ENCODE results near the gene SCGB3A2.
"Not testable (repeated sequence)": the region's sequence is repeated elsewhere in the genome, so short reads cannot be mapped to it uniquely, and the experiment has no call there.

SCGB3A2 gene

DNA sequence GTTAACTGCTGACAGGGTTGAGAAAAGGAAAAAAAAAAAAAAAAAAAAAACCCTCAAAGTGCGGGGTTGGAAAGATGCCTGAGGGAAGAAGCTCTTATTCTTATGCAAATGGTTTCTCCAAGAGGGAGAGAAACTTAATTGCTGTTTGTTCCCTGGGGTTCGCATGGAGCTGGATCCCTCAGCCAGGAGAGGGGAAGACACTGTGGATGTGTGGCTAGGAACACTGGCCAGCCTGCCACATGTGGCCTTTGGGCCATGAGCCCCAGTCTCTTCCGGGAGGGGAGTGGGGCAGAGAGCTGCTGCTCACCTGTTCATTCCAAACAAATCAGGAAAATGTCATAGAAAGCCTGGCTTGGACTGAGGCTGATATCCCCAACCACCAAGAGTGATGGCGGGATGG lies 9.4 kb upstream of the SCGB3A2 start:
- no peak for DNase-seq

DNA sequence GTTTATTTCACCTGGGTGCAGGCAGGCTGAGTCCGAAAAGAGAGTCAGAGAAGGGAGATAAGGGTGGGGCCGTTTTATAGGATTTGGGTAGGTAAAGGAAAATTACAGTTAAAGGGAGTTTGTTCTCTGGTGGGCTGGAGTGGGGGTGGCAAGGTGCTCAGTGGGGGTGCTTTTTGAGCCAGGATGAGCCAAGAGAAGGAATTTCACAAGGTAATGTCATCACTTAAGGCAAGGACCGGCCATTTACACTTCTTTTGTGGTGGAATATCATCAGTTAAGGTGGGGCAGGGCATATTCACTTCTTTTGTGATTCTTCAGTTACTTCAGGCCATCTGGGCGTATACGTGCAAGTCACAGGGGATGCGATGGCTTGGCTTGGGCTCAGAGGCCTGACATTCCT lies 8.6 kb upstream of the SCGB3A2 start:
- DNase-seq, result not testable (repeated sequence)

DNA sequence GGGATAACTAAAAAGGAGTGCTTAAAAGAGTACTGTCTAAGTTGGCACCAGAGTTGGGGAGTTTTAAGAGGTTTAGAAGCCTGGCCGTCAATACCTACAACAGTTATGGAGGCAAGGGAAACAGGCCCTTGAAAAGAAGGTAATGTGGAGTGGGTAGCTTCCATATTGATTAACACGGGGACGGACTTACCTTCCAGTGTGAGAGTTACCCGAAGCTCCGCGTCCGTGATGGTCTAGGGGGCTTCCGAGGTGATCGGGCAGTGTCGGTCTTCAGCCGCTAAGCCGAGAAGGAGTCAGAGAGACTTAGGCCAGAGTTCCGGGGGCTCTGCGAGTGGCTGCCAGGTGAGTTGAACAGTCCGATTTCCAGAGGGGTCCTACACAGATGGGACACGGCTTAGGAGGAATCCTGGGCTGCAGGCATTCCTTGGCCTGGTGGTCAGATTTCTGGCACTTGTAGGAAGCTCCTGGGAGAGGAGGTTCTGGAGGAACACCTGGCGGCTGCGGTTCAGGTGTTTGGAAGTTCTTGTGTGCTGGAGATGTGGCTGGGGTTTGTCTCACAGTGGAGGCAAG lies 6.4 kb upstream of the SCGB3A2 start:
- not testable (repeated sequence) for DNase-seq

DNA sequence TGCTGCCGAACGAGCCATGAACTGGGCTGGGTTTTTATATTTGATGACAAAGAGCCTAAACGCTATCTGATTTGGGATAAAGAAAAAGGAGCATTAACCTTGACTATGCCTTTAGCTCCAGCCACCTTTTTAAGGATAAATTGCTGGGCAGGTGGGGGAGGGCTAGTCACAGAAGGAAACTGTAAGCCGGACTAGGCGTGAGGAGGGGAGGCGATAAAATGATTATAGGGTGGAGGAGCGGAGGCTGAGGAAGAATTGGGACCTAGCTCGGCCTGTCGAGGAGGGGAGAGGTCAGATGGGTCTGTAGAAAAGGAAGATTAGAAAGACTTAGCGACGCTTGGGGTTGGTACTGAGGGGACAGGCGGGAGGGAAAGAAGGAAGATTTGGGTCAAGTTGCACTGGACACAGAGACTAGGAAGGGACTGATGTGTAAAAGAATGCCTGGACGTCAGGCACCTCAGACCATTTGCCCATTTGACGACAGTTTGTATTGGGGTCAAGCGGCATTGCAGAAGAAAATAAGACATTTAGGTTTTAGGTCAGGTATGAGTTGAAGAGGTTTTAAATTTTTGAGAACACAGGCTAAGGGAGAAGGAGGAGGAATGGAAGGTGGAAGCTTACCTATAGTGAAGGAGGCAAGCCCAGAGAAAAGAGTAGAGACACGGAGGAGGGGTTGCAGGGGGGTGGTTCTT lies 5.6 kb upstream of the SCGB3A2 start:
- not testable (repeated sequence) for DNase-seq

DNA sequence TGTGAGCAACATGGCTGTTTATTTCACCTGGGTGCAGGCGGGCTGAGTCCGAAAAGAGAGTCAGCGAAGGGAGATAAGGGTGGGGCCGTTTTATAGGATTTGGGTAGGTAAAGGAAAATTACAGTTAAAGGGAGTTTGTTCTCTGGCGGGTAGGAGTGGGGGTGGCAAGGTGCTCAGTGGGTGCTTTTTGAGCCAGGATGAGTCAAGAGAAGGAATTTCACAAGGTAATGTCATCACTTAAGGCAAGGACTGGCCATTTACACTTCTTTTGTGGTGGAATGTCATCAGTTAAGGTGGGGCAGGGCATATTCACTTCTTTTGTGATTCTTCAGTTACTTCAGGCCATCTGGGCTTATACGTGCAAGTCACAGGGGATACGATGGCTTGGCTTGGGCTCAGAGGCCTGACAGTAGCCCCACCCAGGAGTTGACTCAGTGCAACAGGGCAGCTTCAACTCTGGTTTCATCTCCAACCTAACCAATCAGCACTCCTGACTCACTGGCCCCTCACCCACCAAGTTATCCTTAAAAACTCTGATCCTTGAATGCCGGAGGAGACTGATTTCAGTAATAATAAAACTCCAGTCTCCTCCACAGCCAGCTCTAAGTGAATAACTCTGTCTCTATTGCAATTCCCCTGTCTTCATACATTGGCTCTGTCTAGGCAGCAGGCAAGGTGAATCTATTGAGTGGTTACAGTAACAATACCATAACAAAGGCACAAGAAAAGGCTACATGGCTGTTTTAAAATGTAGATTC lies 4.2 kb upstream of the SCGB3A2 start:
- DNase-seq, result not testable (repeated sequence)

DNA sequence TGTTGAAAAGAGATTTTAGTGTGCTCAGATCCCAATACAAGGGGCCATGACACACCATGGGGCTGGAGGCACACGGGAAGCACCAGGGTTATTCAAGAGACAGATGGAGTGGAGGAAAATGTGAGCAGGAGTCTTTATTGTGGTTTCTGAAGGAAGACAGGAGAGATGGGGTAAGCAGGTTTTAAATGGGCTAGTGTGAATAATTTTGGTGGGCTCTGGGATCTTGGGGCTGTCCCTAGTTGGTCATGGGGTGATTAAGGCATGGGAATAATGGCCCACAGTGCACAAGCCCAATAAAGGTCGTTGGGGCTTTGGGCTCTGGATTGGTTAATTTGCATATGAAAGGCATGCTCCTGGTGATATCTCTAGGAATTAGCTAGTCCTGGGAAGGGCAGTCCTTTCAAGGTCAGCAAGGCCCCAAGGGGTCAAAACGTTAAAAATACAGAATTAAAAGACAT lies 3.6 kb upstream of the SCGB3A2 start:
- no peak for DNase-seq

DNA sequence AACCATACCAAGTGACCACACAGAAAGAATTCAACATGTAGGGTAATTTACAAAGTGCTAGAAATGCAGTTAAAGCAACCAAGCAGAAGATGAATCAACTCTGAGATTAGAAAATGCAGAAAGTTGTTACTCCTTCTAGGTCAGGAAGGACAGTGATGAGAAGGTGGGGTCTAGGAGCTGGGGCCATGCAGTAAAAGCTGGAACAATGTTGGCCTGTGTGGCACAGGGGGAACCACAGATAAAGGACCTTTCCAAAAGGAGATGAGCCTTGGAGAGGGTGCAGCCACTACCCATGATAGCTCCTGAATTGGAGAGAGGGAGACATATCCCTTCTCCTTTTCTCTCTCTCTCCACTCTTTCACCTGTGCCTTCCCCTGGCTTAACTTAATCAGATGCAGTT lies 2.4 kb upstream of the SCGB3A2 start:
- DNase-seq, result no peak

DNA sequence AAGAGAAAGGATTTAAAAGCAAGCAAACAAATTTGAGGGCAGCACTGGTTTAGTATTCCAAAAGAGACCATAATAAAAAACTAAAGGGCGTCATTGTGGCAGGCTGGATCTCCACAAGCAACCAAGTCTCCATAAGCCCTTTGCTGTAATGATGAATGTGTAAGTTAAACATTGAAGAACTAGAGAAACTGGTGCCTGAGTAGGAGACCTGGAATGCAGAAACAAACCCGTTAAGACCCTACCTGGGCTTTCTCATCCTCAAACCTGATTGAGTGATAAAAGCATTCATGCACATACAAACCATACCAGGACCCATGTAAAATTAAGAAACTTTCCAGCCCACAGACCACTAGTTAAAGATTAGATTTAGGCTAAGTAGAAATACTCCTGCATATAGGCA lies 1.9 kb upstream of the SCGB3A2 start:
- DNase-seq, result no peak

DNA sequence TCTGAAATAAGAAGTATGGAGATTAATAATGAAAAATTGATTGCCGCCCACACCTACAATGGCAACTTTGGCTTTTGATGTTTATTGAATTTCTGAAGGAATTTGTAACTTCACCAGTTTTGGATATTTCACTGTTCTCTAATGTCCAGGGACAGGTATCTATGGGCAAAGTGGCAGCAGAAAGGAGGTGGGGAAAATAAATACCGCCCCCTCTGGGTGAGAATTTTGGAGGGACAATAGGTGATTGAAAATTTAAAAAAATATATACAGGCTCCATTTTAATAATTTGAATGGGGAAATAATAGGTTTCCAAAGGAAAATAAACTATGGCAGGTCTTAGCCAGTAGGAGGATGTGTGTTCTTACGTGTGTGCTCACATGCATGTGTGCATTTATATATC lies 1.3 kb downstream of the SCGB3A2 start:
- no peak for DNase-seq

DNA sequence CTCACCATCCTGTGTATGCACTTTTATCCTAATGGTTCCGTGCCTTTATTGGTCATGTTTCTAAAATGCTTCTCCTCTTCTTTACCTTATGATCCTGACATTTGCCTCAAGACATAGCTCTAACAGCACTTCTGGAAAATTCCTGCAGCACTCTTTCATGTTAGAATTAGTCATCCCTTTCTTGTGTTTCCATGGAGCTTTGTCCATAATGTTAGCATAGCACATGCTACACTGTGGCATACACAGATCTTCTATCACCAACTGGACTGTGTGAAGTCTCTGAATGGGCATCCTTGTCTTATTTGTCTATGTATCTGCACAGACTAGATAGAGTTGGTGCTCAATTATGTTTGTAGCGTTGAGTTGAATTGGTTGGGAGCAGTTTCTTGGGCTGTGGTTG lies 2.0 kb downstream of the SCGB3A2 start:
- no peak for DNase-seq

DNA sequence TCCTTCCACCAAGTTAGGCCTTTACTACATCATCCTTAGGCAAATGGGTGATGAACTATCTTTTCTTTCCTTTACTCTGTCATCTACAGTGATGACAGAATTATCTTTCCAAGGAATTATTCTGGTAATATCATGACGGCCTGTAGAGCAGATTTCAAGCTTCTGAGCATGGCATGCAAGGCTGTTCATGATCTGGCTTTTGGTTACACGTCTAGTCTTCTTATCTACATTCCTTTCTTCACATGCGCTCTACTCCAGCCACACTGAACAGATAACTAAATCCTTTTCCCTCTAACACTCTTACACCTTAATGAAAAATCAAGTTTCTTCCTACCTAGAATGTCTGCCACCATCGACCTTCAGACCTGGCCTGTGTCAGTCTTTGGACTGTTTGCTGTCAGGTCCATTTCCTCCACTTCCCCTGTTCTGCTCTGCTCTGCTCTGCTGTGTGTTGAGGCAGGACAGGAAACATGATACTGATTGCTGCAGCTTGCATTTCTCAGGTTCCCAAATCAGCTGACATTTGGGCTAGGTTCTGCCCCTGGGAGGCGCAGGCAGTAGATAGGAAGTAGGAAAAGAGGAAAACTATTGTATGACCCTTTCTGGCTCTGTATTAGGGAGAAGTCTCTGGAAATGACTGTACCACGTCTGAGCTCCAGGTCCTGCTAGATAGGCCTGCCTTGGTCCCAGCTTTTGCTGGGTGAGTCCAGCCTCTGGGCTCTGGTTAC lies 4.2 kb downstream of the SCGB3A2 start:
- DNase-seq, result no peak

DNA sequence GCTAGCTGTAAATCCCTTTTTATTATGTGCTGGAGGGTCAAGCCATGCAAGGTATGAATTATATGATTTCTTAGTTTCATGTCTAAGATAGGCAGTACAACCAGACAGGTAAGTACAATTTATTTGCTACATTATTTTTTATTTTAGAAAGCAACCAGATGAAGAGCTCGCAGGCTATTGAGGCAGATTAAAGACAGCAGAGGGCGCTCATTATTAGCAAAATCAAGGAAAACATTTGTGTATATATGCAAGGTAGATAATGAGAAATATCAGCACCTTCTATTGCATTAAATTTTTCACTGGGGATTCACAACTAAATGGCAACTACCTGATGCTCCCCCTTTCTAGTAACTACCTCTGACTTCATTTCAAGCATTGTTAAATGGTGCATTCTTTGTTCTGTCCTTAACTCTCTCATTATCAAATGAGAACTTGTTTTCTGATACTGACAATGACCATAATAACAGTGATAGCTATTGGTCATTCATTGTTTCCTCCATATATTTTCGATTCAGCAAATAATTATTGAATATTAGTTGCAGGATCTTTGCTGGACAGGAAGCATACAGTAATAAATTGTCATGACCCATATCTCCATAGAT lies 8.6 kb downstream of the SCGB3A2 start:
- DNase-seq, result no peak

DNA sequence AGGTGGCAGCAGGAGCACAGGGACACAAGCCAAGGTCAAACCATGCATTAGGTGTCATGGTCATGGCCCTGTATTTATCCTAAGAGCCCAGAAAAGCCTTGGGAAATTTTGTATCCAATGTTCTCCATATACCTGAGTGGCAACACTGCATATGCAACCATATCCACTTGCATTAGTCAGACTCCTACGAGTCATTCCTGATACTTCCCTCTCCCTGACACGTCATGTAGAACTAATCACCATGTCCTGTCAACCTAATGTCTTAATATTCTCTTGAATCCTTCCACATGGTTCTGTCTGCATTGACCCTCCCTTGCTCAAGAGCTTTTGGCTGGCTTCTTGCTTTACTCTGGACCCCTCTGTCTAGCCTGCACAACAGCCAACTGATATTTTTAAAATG lies 9.4 kb downstream of the SCGB3A2 start:
- no peak for DNase-seq

DNA sequence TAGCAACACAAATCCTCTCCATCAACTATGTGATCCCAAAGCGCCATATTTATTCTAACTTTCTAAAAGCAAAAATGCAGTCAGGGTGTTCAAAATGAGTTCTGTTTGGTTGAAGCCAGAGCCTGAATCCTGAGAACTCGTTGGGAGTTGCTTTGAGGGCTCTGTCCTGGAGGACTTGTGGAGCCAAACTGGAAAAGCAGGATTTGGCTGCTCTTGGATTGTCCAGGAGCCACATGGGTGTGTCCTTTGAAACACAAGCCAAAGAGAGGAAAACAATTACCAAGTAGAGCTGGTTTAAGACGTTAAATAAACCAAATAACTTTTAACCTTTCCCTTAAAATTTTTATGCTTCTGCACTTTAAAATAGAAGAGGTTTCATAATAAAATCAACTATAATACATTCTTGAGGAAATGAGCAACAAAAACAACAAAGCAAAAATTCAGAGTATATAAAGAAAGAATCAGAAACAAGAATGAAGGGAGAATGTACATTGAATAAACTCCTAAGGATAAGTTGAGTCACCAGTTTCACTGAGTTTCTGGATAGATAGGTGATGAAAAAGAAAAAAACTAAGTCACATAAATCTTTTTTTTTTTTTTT lies 14.3 kb downstream of the SCGB3A2 start:
- no peak for DNase-seq

DNA sequence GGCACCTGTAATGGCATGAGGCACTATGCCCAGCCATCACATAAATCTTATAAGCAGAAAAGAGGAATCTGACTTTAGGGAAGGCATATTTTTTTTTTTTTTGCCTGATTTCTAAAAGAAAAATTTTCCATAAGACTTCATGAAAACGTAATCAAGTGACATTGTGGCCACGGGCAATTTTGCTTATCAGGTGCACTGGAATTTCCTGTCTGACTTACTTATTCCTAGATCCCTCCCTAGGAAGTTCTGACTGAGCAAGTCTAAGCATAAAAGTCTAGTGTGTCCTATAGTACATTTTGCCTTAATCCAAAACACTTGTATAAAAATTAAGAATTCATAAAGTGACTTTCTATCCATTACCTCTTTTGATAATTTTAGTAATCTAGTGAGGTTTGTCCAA lies 15.3 kb downstream of the SCGB3A2 start:
- no peak for DNase-seq

DNA sequence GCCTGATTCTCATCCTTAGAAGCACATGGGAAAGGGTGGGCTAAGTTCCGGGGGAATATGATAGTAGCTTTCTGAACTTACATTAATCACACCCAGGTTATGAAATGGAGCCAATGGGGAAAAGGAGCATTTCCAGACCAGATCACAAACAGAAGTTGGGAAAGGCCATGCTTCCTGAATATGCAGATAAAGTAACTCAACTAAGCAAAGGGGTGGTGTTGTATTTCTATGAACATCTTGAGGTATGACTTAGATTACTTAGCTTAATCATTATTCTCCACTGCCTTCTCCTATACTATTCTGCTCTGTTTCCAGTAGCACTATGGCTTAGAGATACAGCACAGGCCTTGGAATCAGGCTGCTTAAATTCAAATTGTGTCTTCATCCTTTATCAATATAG lies 17.4 kb downstream of the SCGB3A2 start:
- no peak for DNase-seq

DNA sequence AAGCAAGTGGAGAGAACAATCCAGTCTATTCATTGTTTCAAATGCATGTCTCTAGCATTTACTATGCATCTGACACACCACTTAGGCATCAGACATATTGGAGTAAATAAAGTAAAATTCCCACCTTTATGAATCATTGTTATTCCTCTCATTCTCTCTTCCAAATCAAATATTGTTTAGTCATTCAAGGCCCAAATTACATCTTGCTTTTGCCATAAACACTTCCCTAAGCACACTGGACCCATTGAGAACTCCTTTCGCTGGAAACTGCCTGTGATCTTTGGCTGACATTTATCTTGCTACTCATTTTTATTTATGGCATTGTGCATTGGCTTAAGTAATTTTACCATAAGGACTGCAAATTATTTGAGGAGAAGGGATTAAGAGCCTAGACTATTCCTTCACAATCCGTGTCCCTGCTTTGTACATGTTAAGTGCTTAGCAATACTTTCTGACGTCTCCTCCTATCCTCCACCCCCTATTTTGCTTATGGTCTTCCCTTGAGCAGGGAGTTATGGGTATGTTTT lies 20.4 kb downstream of the SCGB3A2 start:
- DNase-seq, result no peak

DNA sequence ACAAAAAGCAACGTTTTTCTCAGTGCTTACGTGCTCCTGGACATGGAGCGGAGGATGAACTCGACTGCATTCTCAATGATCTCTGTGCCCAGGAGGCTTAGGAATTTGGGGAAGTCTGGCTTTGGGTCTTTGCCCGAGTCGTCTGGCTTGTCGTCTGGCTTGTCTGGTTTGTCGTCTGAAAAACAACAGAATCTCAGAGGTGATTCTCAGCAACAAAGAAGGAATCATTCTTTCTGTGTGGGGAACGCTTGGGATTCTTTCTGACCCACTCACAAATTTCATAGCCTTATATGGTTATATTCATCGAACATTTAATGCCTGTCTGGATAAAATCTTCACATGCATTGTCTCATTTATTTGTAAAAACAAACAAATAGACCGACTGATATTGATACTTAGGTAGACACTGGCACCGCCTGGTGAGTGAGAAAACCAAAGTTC lies 23.1 kb downstream of the SCGB3A2 start:
- no peak for DNase-seq

DNA sequence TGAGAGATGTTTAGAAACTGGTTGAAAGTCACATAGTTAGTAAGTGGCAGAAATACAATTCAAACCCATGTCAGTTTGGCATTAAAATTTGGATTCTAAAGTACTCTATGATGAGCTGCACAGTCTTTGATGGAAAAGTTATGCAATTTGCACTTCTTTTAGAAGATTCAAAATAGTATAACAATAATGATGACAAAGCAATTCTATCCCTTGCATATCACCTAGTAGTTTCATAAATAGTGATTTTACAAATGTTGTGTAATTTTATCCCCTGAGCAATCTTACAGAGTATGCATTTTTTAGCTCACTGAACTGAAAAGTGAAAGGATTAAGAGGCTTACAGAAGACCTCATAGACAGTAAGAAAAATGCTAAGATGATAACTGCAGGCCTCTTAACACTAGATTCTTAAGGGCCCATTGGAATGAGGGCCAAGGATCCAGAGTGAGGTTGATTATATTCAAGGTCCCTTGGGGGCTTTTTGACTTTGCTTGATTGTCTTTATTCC lies 24.2 kb downstream of the SCGB3A2 start:
- no peak for DNase-seq

DNA sequence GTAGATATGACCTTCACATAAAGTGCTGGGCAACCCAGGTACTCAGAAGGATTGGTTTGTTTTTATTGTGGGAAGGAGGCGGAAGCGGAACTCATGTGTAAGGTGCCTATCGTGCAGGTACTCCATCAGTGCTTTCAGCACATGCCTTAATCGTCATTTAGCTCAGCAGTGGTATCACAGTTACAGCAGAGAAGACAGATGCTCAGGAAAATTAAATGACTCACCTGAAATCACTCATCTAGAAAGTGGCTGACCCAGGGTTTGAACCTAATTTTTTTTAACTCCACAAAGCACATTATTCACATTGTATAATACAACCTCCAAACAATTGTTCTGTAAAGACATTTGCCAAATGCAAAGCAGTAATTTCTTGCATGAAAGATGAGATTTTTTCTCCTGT lies 25.6 kb downstream of the SCGB3A2 start:
- no peak for DNase-seq

DNA sequence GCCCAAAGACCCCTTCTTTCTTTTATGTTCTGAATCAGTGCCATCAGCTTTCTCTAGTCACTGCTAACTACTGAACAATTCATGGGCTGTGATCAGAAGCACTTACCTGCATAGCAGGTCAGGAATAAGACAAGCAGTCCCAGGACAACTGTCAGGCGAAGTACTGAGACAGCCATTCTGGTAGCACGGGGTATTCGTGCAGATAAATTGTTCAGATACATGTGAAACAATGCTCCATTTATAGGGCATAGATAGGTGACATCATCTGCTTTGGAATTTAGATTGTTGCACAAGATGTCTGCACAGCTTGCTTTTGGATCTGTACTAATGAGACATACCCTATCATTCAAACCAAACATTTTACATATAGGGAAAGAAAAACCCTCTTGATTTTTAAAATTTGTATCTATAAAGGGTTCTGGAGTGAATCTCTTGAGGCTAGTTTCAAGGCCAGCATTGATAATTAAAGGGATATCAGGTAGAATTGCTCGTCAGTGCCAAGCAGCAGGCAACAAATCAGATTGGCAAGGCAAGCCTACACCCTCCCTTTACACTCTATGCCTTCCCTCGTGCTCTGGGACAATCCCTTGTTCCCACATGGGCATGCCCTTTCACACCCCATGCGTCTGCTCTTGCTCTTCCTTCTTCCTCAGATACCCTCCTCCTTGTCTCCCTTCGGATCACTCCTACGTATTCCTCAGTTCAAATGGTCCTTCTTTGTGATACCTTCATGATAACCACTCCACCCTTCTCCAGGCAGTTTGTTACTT lies 28.0 kb downstream of the SCGB3A2 start, which contains the start of gene C5orf46:
Gene C5orf46 (minus strand): TSS at position 213 of the 770 bp plus-strand sequence. CDS start 37 bp downstream, at position 176.
- no peak for DNase-seq
